HCT116 (cell line): ENCODE data around the gene SLC7A9. TPM values are rescaled to one million over a fixed set of nuclear protein-coding genes. Genes with fewer than 3 reads are reported as not detected.

ENCODE experiments used
- ATAC-seq: fragments of 200-7000 bp; cut with Tn5 transposase; 2 replicates; pipeline ENCODE4 v1.9.1; 2020; ENCODE audit warnings: mild to moderate bottlenecking, moderate library complexity
- BruUV-seq: library from RNA; stranded (reverse); fragments of 400-500 nt; replicated peaks from 2 replicates; lab custom pipeline; 2021; lab: Mats Ljungman, UMichigan
- CTCF ChIA-PET: fragments of 300-600 bp; sonication (Branson Sonifier 250); formaldehyde crosslinking; loops from one replicate; lab custom pipeline; 2021; ENCODE audit warnings: antibody characterized with exemption; lab: Charles Lee
- POLR2A ChIA-PET: fragments of 300-600, 350-600 bp; sonication (Branson Sonifier 250); formaldehyde crosslinking; loops from one replicate; lab custom pipeline; 2021; ENCODE audit warnings: antibody characterized with exemption; lab: Charles Lee
- RAD21 ChIA-PET, 2 experiments: fragments of 300-600 bp; sonication (Branson Sonifier 250); formaldehyde crosslinking; loops; one replicate each; lab custom pipeline; 2023; ENCODE audit warnings: low total read pairs in 2 of 2; ENCODE audit not compliant: uncharacterized antibody in 2 of 2, unreplicated experiment in 2 of 2, low non-redundant PET in 1 of 2; lab: Charles Lee
- DNase-seq: peaks from one replicate; pipeline ENCODE4 v3.0.0-alpha.2; 2010; ENCODE audit warnings: low read depth, low spot score
- H2AFZ ChIP-seq: fragments of 200-600 bp; shearing (Covaris generic), sonication (generic); 2 replicates; pipeline ENCODE4 v1.6.1; 2017; ENCODE audit warnings: low read depth, mixed run types, mixed read lengths, antibody characterized with exemption, low read length; ENCODE audit not compliant: poor library complexity, severe bottlenecking
- H3K27ac ChIP-seq: 2 replicates; pipeline ENCODE4 v1.5.1; 2012; ENCODE audit warnings: low read depth, low read length
- H3K27me3 ChIP-seq: fragments of 200-600 bp; sonication (generic); 2 replicates; pipeline ENCODE4 v1.6.1; 2016; ENCODE audit warnings: mixed run types, low read length, mixed read lengths; ENCODE audit not compliant: insufficient read depth
- H3K36me3 ChIP-seq, 2 experiments: fragments of 200-500 bp in 1 of 2; fragments of 200-600 bp in 1 of 2; sonication (Bioruptor generic) in 1 of 2; sonication (generic) in 1 of 2; 2 replicates each; pipeline versions ENCODE4 v1.5.1 to v1.6.1; 2014 to 2016; ENCODE audit warnings: low read length in 2 of 2, inconsistent platforms in 1 of 2, mixed read lengths in 1 of 2, mixed run types in 1 of 2; ENCODE audit not compliant: insufficient read depth in 2 of 2, control insufficient read depth in 1 of 2
- H3K4me1 ChIP-seq, 2 experiments: fragments of 200-600 bp in 1 of 2; sonication (generic) in 1 of 2; 2 replicates each; pipeline versions ENCODE4 v1.5.1 to v1.6.1; 2012 to 2017; ENCODE audit warnings: low read length in 2 of 2, inconsistent platforms in 1 of 2, mild to moderate bottlenecking in 1 of 2, mixed read lengths in 1 of 2, mixed run types in 1 of 2, moderate library complexity in 1 of 2; ENCODE audit not compliant: insufficient read depth in 2 of 2, control insufficient read depth in 1 of 2
- H3K4me2 ChIP-seq: fragments of 200-600 bp; sonication (generic); 2 replicates; pipeline ENCODE4 v1.6.1; 2017; ENCODE audit warnings: mixed run types, low read length, mixed read lengths
- H3K4me3 ChIP-seq, 2 experiments: fragments of 200-600 bp in 1 of 2; sonication (generic) in 1 of 2; replicated peaks in 1 of 2; 2 replicates each; pipeline ENCODE4 v1.5.1; 2011 to 2016; ENCODE audit warnings: low read length in 2 of 2, control low read depth in 1 of 2, low read depth in 1 of 2, mild to moderate bottlenecking in 1 of 2, mixed read lengths in 1 of 2, mixed run types in 1 of 2
- H3K79me2 ChIP-seq: fragments of 200-600 bp; sonication (generic); 2 replicates; pipeline ENCODE4 v1.6.1; 2017; ENCODE audit warnings: mild to moderate bottlenecking, mixed run types, low read length, moderate library complexity, mixed read lengths; ENCODE audit not compliant: insufficient read depth
- H3K9ac ChIP-seq: fragments of 200-600 bp; sonication (generic); 2 replicates; pipeline ENCODE4 v1.6.1; 2016; ENCODE audit warnings: low read length, mixed read lengths
- H3K9me2 ChIP-seq: fragments of 200-600 bp; sonication (generic), shearing (Covaris generic); 2 replicates; pipeline ENCODE4 v1.6.1; 2017; ENCODE audit warnings: mixed run types, mild to moderate bottlenecking, moderate library complexity; ENCODE audit not compliant: insufficient read depth
- H3K9me3 ChIP-seq, 2 experiments: fragments of 200-500 bp in 1 of 2; fragments of 200-600 bp in 1 of 2; sonication (Bioruptor generic) in 1 of 2; sonication (generic) in 1 of 2; 2 replicates each; pipeline ENCODE4 v1.6.1; 2014 to 2017; ENCODE audit warnings: low read length in 2 of 2, mixed read lengths in 2 of 2, inconsistent platforms in 1 of 2, low read depth in 1 of 2, mild to moderate bottlenecking in 1 of 2, mixed run types in 1 of 2, moderate library complexity in 1 of 2; ENCODE audit not compliant: control insufficient read depth in 1 of 2, insufficient read depth in 1 of 2
- H4K20me1 ChIP-seq: fragments of 200-600 bp; sonication (generic), shearing (Covaris generic); 2 replicates; pipeline ENCODE4 v1.6.1; 2017; ENCODE audit warnings: mixed run types, mild to moderate bottlenecking, moderate library complexity; ENCODE audit not compliant: insufficient read depth
- CEBPB ChIP-seq: IDR thresholded peaks from 2 replicates; pipeline ENCODE4 v1.6.1; 2012; ENCODE audit warnings: low read depth
- ELF1 ChIP-seq: IDR thresholded peaks from 2 replicates; pipeline ENCODE4 v1.6.1; 2012; ENCODE audit warnings: low read depth, borderline replicate concordance
- FOSL1 ChIP-seq: IDR thresholded peaks from 2 replicates; pipeline ENCODE4 v1.6.1; 2012; ENCODE audit warnings: low read depth
- POLR2AphosphoS5 ChIP-seq: IDR thresholded peaks from 2 replicates; pipeline ENCODE4 v1.6.1; 2011; ENCODE audit warnings: mild to moderate bottlenecking, low read depth, low read length, moderate library complexity
- RAD21 ChIP-seq: IDR thresholded peaks from 2 replicates; pipeline ENCODE4 v1.6.1; 2012; ENCODE audit warnings: low read depth, mild to moderate bottlenecking
- SIN3A ChIP-seq: IDR thresholded peaks from 2 replicates; pipeline ENCODE4 v1.6.1; 2012; ENCODE audit warnings: low read depth
- SP1 ChIP-seq: IDR thresholded peaks from 2 replicates; pipeline ENCODE4 v1.6.1; 2012; ENCODE audit warnings: low read depth
- YY1 ChIP-seq: IDR thresholded peaks from 2 replicates; pipeline ENCODE4 v1.6.1; 2011; ENCODE audit warnings: low read length, low read depth, moderate library complexity, mild to moderate bottlenecking; ENCODE audit not compliant: insufficient replicate concordance; ENCODE audit errors: extremely low read depth
- ZNF274 ChIP-seq: fragments of 200-500 bp; sonication (Bioruptor generic); IDR thresholded peaks from 2 replicates; pipeline ENCODE4 v1.6.1; 2014; ENCODE audit warnings: mild to moderate bottlenecking, low read depth, low read length, inconsistent platforms
- intact Hi-C: fragments of 100-400 bp; cut with micrococcal nuclease; formaldehyde crosslinking; loops from 2 replicates; pipeline ENCODE4 v1.10.0; 2022
- total RNA-seq: library from RNA; stranded (reverse); gene quantifications from one replicate; pipeline ENCODE4 v1.2.1, GENCODE V29; 2021; ENCODE audit not compliant: unreplicated experiment
- TF ChIP-seq, protein P1 (sequence below): IDR thresholded peaks from 2 replicates; pipeline ENCODE4 v1.6.1; 2011; ENCODE audit warnings: mild to moderate bottlenecking, low read length, moderate library complexity; ENCODE audit not compliant: insufficient replicate concordance; ENCODE audit errors: extremely low read depth
- TF ChIP-seq, protein P2 (sequence below), 3 experiments: fragments of 200-600 bp in 1 of 3; sonication (generic) in 1 of 3; IDR thresholded peaks in 2 of 3; conservative IDR thresholded peaks in 1 of 3; 2 replicates each; pipeline ENCODE4 v1.5.1; 2012 to 2017; ENCODE audit warnings: low read depth in 2 of 3, low read length in 2 of 3, antibody characterized with exemption in 1 of 3, borderline replicate concordance in 1 of 3, control low read depth in 1 of 3, mild to moderate bottlenecking in 1 of 3, mixed read lengths in 1 of 3, mixed run types in 1 of 3, moderate library complexity in 1 of 3; ENCODE audit not compliant: insufficient read depth in 1 of 3
- TF ChIP-seq, protein P3 (sequence below): IDR thresholded peaks from 2 replicates; pipeline ENCODE4 v1.6.1; 2012
- TF ChIP-seq, protein P4 (sequence below): IDR thresholded peaks from 2 replicates; pipeline ENCODE4 v1.6.1; 2012

Gene SLC7A9
- total RNA-seq, 1 experiment from 2014 or later, result 0.42 TPM

DNA sequence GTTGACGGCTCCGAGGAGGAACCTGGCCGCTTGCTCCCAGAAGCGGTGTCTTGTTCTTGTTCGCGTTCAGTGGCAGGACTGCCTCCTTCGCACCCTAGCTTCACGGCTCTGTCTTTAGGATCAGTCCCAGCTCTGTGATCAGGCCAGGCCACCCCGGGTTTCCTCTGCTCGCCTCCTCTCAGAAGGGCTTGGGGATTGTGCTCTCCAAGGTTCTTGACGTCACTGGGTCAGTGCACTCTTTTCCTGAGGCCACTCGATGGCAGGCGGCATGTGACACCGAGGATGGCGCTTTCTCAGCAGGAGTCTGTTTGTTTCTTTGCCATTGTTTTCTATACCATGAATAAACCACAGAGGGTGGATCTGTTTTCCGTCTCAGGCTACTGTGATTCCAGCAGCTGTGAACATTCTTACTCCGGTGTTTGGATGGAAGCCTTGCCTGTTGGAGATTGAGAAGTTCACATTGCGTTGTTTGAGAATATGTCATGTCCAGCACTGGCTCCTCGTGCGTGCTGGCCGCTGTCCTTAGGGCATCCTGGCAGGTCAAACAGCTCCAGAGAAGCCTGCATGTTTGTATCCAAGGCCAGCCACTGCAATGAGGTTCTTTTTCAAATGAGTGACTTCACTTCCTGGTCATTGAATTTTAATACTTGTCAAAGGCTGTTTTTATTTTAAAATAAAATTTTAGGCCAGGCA, 44.5 kb downstream of the SLC7A9 start:
- no peaks in the 10 kb centered on the region for H3K4me1 ChIP-seq
- CTCF ChIA-PET, result interaction anchor here (0.7 kb wide), 1 partner anchor 127 kb away, joined by 7 read pairs; no protein-coding TSS in a partner anchor
- POLR2A ChIA-PET, result no interaction called here
- DNase-seq (no peak), ATAC-seq (no peak)
- no peak overlapping the region for H3K27ac ChIP-seq
- no peaks in the 10 kb centered on the region for H3K9me3 ChIP-seq
- no peak overlapping the region for H2AFZ ChIP-seq
- no peak overlapping the region for H3K4me2 ChIP-seq
- H4K20me1 ChIP-seq, result no peaks in the 10 kb centered on the region
- no peak overlapping the region for H3K4me3 ChIP-seq
- RAD21 ChIA-PET, result no interaction called here
- H3K9me2 ChIP-seq, result no peaks in the 10 kb centered on the region
- no peaks in the 10 kb centered on the region for H3K79me2 ChIP-seq
- no peaks in the 10 kb centered on the region for H3K27me3 ChIP-seq
- H3K9ac ChIP-seq, result no peak overlapping the region
- intact Hi-C loops, result no loop called here
- BruUV-seq, result no TSS peak
- TF ChIP-seq FOSL1 (no peak), YY1 (no peak), ELF1 (no peak), RAD21 (no peak), CEBPB (no peak), POLR2AphosphoS5 (no peak), SIN3A (no peak), ZNF274 (no peak), SP1 (no peak)
- TF ChIP-seq, protein P1, sequence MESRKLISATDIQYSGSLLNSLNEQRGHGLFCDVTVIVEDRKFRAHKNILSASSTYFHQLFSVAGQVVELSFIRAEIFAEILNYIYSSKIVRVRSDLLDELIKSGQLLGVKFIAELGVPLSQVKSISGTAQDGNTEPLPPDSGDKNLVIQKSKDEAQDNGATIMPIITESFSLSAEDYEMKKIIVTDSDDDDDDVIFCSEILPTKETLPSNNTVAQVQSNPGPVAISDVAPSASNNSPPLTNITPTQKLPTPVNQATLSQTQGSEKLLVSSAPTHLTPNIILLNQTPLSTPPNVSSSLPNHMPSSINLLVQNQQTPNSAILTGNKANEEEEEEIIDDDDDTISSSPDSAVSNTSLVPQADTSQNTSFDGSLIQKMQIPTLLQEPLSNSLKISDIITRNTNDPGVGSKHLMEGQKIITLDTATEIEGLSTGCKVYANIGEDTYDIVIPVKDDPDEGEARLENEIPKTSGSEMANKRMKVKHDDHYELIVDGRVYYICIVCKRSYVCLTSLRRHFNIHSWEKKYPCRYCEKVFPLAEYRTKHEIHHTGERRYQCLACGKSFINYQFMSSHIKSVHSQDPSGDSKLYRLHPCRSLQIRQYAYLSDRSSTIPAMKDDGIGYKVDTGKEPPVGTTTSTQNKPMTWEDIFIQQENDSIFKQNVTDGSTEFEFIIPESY, result no peak
- TF ChIP-seq, protein P2, sequence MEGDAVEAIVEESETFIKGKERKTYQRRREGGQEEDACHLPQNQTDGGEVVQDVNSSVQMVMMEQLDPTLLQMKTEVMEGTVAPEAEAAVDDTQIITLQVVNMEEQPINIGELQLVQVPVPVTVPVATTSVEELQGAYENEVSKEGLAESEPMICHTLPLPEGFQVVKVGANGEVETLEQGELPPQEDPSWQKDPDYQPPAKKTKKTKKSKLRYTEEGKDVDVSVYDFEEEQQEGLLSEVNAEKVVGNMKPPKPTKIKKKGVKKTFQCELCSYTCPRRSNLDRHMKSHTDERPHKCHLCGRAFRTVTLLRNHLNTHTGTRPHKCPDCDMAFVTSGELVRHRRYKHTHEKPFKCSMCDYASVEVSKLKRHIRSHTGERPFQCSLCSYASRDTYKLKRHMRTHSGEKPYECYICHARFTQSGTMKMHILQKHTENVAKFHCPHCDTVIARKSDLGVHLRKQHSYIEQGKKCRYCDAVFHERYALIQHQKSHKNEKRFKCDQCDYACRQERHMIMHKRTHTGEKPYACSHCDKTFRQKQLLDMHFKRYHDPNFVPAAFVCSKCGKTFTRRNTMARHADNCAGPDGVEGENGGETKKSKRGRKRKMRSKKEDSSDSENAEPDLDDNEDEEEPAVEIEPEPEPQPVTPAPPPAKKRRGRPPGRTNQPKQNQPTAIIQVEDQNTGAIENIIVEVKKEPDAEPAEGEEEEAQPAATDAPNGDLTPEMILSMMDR (IDR thresholded peaks at IDR 0.05 in 2 of 3, conservative IDR thresholded peaks at IDR 0.05 in 1 of 3; ENCODE audit: borderline replicate concordance in 1 of 3, insufficient read depth in 1 of 3, low read depth in 2 of 3, low read length in 2 of 3), result no peak
- TF ChIP-seq, protein P3, sequence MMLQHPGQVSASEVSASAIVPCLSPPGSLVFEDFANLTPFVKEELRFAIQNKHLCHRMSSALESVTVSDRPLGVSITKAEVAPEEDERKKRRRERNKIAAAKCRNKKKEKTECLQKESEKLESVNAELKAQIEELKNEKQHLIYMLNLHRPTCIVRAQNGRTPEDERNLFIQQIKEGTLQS, result no peak
- TF ChIP-seq, protein P4, sequence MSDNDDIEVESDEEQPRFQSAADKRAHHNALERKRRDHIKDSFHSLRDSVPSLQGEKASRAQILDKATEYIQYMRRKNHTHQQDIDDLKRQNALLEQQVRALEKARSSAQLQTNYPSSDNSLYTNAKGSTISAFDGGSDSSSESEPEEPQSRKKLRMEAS, result no peak
- H3K36me3 ChIP-seq, result no peaks in the 10 kb centered on the region
